NCI-H1930 (cell line): ENCODE data around the gene SUSD1.

Experiments
- DNase-seq, 2 experiments: peaks; one replicate each; lab custom pipeline; 2025; lab: John Stamatoyannopoulos, UW

SUSD1 gene

GRCh38 chr9:112012026-112012902 lies 162.8 kb downstream of the SUSD1 start:
- DNase-seq: no peak

GRCh38 chr9:112011051-112011620 lies 164.0 kb downstream of the SUSD1 start:
- DNase-seq: no peak

DNA sequence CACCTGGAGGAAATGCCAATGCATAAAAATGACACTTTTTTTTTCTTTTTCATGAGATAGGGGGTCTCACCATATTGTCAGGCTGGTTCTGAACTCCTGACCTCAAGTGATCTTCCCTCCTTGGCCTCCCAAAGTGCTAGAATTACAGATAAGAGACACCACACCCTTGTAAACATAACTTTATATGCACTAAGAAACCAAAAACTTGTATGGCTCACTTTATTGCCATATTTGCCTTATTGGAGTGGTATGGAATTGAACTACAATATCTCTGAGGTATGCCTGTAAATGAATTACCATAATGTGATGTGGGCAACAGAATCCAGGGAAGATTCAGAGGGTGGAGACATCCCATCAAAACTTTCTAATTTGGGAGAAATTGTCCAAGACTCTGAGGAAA lies 164.6 kb downstream of the SUSD1 start:
- no peak for DNase-seq

DNA sequence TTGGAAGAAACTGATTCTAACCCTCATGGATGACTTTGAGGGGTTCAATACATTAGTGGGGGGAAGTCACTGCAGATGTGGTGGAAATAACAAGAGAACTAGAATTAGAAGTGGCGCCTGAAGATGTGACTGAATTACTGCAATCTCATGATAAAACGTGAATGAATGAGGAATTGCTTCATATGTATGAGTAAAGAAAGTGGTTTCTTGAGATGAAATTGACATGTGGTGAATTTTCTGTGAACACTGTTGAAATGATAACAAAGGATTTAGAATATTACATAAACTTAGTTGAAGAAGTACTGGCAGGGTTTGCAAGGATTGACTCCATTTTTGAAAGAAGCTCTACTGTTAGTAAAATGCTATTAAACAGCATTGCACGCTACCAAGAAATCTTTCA lies 165.4 kb downstream of the SUSD1 start:
- DNase-seq: no peak

GRCh38 chr9:112007575-112008240 lies 167.4 kb downstream of the SUSD1 start:
- no peak for DNase-seq

DNA sequence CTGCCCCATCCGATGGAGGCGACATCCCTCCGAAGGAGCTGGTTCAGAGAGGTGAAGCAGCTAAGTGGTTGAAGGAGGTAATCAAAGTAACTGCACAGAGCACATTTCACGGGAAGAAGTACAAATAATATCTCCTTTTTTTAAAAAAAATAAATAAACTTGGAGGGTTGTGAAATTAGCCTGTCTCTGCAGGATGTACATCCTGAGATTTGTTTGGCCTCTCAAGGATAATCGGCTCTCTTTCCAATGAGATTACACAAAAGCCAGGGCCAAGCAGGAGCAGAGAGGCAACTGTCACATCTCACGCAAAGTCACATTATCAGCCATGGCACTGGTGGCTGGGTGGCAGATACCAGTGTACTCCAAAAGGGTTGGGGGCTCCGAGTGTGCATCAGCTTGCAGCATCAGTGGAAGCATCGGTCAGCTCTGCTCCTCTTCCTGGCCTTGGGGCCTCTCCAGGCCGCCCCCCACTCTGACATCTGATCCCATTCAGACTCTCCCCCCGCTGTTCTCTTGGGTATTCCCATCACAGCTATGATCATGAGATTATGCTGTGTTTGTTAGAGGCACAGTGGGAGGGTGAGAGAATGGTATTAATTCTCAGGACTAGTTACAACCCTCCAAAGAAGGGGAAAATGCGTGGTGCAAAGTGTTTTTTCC lies 168.6 kb downstream of the SUSD1 start:
- no peak for DNase-seq

GRCh38 chr9:112005939-112006338 lies 169.2 kb downstream of the SUSD1 start:
- no peak for DNase-seq

- DNase-seq: no peak
These were observed 171.6 kb downstream of the SUSD1 start for GRCh38 chr9:112003538-112003937.

- no peak for DNase-seq
These were observed 172.1 kb downstream of the SUSD1 start for GRCh38 chr9:112002847-112003457.

DNA sequence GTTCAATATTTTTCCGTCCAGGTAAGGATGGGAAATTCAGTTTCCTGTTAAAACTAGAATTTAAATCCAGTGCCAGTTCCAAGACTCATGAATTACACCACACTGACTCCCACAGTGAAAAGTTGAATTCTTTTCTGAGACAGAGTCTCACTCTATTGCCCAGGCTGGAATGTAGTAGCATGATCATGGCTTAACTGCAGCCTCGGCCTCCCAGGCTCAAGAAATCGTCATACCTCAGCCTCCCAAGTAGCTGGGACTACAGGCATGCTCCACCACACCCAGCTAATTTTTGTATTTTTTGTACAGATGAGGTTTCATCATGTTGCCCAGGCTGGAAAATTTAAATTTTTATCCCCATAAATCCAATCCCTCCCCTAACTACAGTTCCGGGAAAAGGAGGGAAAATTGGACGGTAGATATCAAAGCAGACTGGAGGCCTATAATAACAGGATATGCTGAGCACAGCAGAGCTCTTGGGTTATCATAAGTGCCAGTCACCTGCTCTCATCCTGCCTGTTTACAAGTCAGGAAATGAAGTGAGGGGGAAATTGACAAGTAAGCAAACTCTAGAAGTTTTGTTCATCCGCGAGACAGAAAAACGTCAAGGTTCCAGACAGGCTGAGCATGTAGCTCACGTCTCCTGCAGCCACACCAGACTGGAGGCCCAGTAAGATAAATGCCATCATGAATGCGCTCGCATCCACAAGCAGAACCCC lies 172.8 kb downstream of the SUSD1 start:
- DNase-seq: no peak

GRCh38 chr9:112000743-112001142 lies 174.4 kb downstream of the SUSD1 start:
- DNase-seq: no peak

GRCh38 chr9:111999319-111999718 lies 175.8 kb downstream of the SUSD1 start:
- no peak for DNase-seq

GRCh38 chr9:111997831-111998230 lies 177.3 kb downstream of the SUSD1 start:
- DNase-seq: no peak

DNA sequence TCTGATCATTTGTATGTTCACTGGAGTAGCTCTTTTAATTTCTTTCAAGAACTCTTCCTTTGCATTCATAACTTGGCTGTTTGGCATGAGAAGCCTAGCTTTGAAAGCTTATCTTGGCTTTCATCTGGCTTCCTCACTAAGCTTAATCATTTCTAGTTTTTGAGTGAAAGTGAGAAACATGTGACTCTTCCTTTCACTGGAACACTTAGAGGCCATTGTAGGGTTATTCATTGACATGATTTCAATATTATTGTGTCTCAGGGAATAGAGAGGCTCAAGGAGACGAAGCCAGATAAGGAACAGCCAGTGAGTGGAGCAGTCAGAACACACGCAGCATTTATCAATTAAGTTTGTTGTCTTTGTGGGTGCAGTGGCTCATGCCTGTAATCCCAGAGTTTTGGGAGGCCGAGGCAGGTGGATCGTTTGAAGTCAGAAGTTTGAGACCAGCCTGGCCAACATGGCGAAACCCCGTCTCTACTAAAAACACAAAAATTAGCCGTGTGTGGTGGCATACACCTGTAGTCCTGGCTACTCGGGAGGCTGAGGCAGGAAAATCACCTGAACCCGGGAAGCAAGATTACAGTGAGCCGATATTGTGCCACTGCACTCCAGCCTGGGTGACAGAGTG lies 180.2 kb downstream of the SUSD1 start:
- DNase-seq: no peak

- no peak for DNase-seq
These were observed 181.8 kb downstream of the SUSD1 start for GRCh38 chr9:111993319-111993718.

DNA sequence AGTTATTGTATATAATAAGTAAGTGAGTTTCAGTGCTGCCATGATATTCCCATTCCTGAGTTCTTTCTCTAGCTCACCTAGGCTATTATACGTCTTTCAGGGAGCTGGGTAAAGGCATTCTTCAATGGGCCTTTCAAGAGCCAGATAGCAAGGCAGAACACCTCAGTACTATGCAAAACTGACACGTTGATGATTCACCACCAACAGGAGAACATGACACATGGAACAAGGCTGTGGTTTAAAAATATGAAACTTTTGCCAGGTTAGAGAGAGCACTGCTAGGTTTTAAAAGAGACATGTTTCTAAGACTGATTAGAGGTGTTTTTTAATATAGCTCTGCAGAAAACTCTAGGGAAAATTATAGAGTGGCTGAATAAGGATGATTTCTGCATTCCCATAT lies 182.6 kb downstream of the SUSD1 start:
- DNase-seq: no peak

- DNase-seq: no peak
These were observed 183.9 kb downstream of the SUSD1 start for GRCh38 chr9:111991179-111991578.
